ENCODE data around the gene LAMA2.

LAMA2 gene

GRCh38 chr6:129186988-129187387 is 304.1 kb downstream of the LAMA2 start:
- Histone ChIP-seq H3K36me3 (replicated peaks) (no peaks in the 10 kb centered on the region), H3K27me3 (replicated peaks) (no peaks in the 10 kb centered on the region), H3K27ac (no peak overlapping the region), H3K4me3 (ENCODE audit: low read depth, low read length) (no peak overlapping the region)
- peak; percentile 81 for DNase-seq
- TF ChIP-seq, protein P1, sequence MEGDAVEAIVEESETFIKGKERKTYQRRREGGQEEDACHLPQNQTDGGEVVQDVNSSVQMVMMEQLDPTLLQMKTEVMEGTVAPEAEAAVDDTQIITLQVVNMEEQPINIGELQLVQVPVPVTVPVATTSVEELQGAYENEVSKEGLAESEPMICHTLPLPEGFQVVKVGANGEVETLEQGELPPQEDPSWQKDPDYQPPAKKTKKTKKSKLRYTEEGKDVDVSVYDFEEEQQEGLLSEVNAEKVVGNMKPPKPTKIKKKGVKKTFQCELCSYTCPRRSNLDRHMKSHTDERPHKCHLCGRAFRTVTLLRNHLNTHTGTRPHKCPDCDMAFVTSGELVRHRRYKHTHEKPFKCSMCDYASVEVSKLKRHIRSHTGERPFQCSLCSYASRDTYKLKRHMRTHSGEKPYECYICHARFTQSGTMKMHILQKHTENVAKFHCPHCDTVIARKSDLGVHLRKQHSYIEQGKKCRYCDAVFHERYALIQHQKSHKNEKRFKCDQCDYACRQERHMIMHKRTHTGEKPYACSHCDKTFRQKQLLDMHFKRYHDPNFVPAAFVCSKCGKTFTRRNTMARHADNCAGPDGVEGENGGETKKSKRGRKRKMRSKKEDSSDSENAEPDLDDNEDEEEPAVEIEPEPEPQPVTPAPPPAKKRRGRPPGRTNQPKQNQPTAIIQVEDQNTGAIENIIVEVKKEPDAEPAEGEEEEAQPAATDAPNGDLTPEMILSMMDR (IDR thresholded peaks at IDR 0.05; ENCODE audit: low read depth, low read length, missing control alignments) = no peak
- in situ Hi-C loops (cut with HindIII; ENCODE audit: low pct_ligation_motif_present, low sequenced_read_pairs) = no loop called here

DNA sequence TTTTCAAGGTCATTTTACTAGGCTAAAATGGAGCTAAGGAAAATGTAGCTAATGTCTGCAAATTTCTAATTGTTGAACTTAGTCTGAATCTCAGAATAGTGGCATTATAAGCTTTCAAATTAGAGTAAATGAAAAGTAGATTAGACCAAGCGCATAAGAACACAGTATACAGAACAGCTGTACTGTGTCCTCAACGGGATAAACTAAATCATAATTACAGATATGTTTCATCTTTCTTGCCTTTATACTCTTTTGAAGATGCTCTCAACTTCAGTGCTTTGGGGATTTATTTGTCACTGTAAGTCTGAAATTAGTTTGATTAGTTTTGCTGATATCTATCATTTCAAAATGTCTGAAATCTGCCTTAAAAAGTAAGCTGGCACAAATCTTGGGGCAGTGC is 305.4 kb downstream of the LAMA2 start:
- in situ Hi-C loops (cut with HindIII; ENCODE audit: low pct_ligation_motif_present, low sequenced_read_pairs) = no loop called here
- no peaks in the 10 kb centered on the region for H3K27me3 ChIP-seq (replicated peaks)
- H3K27ac ChIP-seq = no peak overlapping the region
- DNase-seq = no peak
- TF ChIP-seq, protein P1 (IDR thresholded peaks at IDR 0.05; ENCODE audit: low read depth, low read length, missing control alignments) = no peak
- H3K4me3 ChIP-seq (ENCODE audit: low read depth, low read length) = no peak overlapping the region
- H3K36me3 ChIP-seq (replicated peaks) = no peaks in the 10 kb centered on the region

- no peak overlapping the region for H3K4me3 ChIP-seq (ENCODE audit: low read depth, low read length)
- DNase-seq = no peak
- H3K27me3 ChIP-seq (replicated peaks) = no peaks in the 10 kb centered on the region
- in situ Hi-C loops (cut with HindIII; ENCODE audit: low pct_ligation_motif_present, low sequenced_read_pairs) = no loop called here
- TF ChIP-seq, protein P1 (IDR thresholded peaks at IDR 0.05; ENCODE audit: low read depth, low read length, missing control alignments) = no peak
- H3K27ac ChIP-seq = no peak overlapping the region
- H3K36me3 ChIP-seq (replicated peaks) = no peaks in the 10 kb centered on the region
Observed at GRCh38 chr6:129188795-129189194, 305.9 kb downstream of the LAMA2 start.

GRCh38 chr6:129189266-129189665 is 306.3 kb downstream of the LAMA2 start:
- TF ChIP-seq, protein P1 (IDR thresholded peaks at IDR 0.05; ENCODE audit: low read depth, low read length, missing control alignments) = no peak
- Histone ChIP-seq H3K36me3 (replicated peaks) (no peaks in the 10 kb centered on the region), H3K4me3 (ENCODE audit: low read depth, low read length) (no peak overlapping the region), H3K27ac (no peak overlapping the region), H3K27me3 (replicated peaks) (no peaks in the 10 kb centered on the region)
- no peak for DNase-seq
- in situ Hi-C loops (cut with HindIII; ENCODE audit: low pct_ligation_motif_present, low sequenced_read_pairs) = no loop called here

- TF ChIP-seq, protein P1 (IDR thresholded peaks at IDR 0.05; ENCODE audit: low read depth, low read length, missing control alignments) = no peak
- no peak for DNase-seq
- no peaks in the 10 kb centered on the region for H3K36me3 ChIP-seq (replicated peaks)
- in situ Hi-C loops (cut with HindIII; ENCODE audit: low pct_ligation_motif_present, low sequenced_read_pairs) = no loop called here
- H3K27me3 ChIP-seq (replicated peaks) = no peaks in the 10 kb centered on the region
- H3K4me3 ChIP-seq (ENCODE audit: low read depth, low read length) = no peak overlapping the region
- H3K27ac ChIP-seq = no peak overlapping the region
Observed at GRCh38 chr6:129191235-129191634, 308.3 kb downstream of the LAMA2 start.

DNA sequence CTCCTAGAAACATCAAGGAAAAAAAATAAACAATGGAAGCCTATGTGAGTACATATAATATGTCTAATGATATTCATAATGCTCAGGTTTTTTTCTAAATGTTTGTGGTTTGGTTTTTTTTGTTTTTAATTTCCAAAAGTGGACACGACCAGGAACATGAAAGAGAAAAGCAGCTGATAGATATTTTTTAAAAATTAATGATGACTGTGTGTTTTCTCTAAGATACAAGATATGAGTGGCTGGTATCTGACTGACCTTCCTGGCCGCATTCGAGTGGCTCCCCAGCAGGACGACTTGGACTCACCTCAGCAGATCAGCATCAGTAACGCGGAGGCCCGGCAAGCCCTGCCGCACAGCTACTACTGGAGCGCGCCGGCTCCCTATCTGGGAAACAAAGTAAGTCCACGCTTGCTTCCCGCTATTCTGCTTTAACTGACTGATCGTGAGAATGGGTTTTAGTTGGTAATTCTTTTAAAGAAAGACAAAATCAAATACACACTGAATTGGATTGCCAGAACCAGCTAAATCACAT is 309.6 kb downstream of the LAMA2 start:
- Histone ChIP-seq H3K4me3 (ENCODE audit: low read depth, low read length) (no peak overlapping the region), H3K36me3 (replicated peaks) (no peaks in the 10 kb centered on the region), H3K27ac (no peak overlapping the region), H3K27me3 (replicated peaks) (no peaks in the 10 kb centered on the region)
- TF ChIP-seq, protein P1 (IDR thresholded peaks at IDR 0.05; ENCODE audit: low read depth, low read length, missing control alignments) = no peak
- in situ Hi-C loops (cut with HindIII; ENCODE audit: low pct_ligation_motif_present, low sequenced_read_pairs) = no loop called here
- DNase-seq = no peak
